ENCODE data around the gene MAD1L1. TPM values are rescaled to one million over a fixed set of nuclear protein-coding genes. Genes with fewer than 3 reads are reported as not detected.

Gene MAD1L1
- total and polyA plus RNA-seq, 2 of the 4 experiments (the other 2 are of a cell fraction), result 29.0 to 40.9 TPM

- Histone ChIP-seq H3K9ac (ENCODE audit: low read depth, low read length) (no peak overlapping the region), H3K27ac (ENCODE audit: insufficient read depth, low read length) (no peak overlapping the region), H3K23ac (ENCODE audit: low read depth, low read length) (no peak overlapping the region), H2BK20ac (ENCODE audit: low read depth, low read length) (no peak overlapping the region), H3K4me2 (ENCODE audit: low read depth, low read length) (no peak overlapping the region), H4K20me1 (ENCODE audit: insufficient read depth, low read length) (no peaks in the 10 kb centered on the region; the same call in 1 of the 2 replicates), H3K14ac (replicated peaks; ENCODE audit: low read depth, low read length) (no peak overlapping the region), H3K27me3 (ENCODE audit: control insufficient read depth, insufficient read depth, low read length) (no peaks in the 10 kb centered on the region), H3K36me3 (ENCODE audit: control insufficient read depth, insufficient read depth, low read length) (no peaks in the 10 kb centered on the region), H4K5ac (ENCODE audit: low read depth, low read length) (no peak overlapping the region), H3K18ac (ENCODE audit: low read depth, low read length) (no peak overlapping the region), H2BK15ac (ENCODE audit: low read depth, low read length) (no peak overlapping the region), H2BK120ac (ENCODE audit: low read depth, low read length) (no peak overlapping the region), H3K56ac (ENCODE audit: extremely low read depth, insufficient read depth, low read length) (no peak overlapping the region), H3K9me3 (ENCODE audit: control insufficient read depth, insufficient read depth, low read length) (no peaks in the 10 kb centered on the region), H3K79me1 (ENCODE audit: low read depth in 1 of 2, low read length in 2 of 2) (no peaks in the 10 kb centered on the region), H2AK5ac (ENCODE audit: low read depth, low read length) (no peak overlapping the region), H3K4me1 (ENCODE audit: control insufficient read depth, insufficient read depth, low read length) (no peaks in the 10 kb centered on the region), H4K91ac (ENCODE audit: insufficient read depth, low read depth, low read length) (no peak overlapping the region), H3K4me3 (ENCODE audit: insufficient read depth, low read depth, low read length) (no peak overlapping the region), H3K4ac (ENCODE audit: low read depth, low read length) (no peak overlapping the region), H2BK5ac (ENCODE audit: low read depth, low read length, poor library complexity, severe bottlenecking) (no peak overlapping the region), H4K8ac (ENCODE audit: low read depth in 2 of 2, low read length in 2 of 2) (no peak overlapping the region), H2AFZ (replicated peaks; ENCODE audit: low read length, poor library complexity) (no peak overlapping the region), H3K9me1 (ENCODE audit: insufficient read depth, low read length) (no peaks in the 10 kb centered on the region), H2AK9ac (replicated peaks; ENCODE audit: low read depth, low read length, poor library complexity) (no peak overlapping the region)
- no TSS peak for BruUV-seq (replicated peaks)
- intact Hi-C loops (cut with micrococcal nuclease) (no loop called here), in situ Hi-C loops (cut with MboI; ENCODE audit: low sequenced_read_pairs) (no loop called here), dilution Hi-C loops (cut with HindIII; ENCODE audit: low sequenced_read_pairs, unreplicated experiment) (no loop called here)
- POLR2A ChIA-PET (ENCODE audit: unreplicated experiment), result no interaction called here
- TF ChIP-seq ELK1 (IDR thresholded peaks at IDR 0.05; ENCODE audit: borderline replicate concordance, low read depth, low read length) (no peak), CTCF (conservative IDR thresholded peaks at IDR 0.05; ENCODE audit: low read depth, low read length) (no peak), MAFK (IDR thresholded peaks at IDR 0.05; ENCODE audit: low read depth, low read length) (no peak), POLR2A (IDR thresholded peaks at IDR 0.05; ENCODE audit: low read depth, low read length) (no peak), MAZ (IDR thresholded peaks at IDR 0.05; ENCODE audit: borderline replicate concordance, low read depth, low read length) (no peak), RCOR1 (IDR thresholded peaks at IDR 0.05; ENCODE audit: insufficient replicate concordance, low read length) (no peak)
- DNase-seq (no peak), ATAC-seq (ENCODE audit: low read depth) (no peak)
- WGBS, 2 experiments (ENCODE audit: extremely low coverage in 2 of 2, insufficient read length in 1 of 2), result 96% methylated on average over 13 of the region's 40 CpGs; no CpG with 5 or more reads in 1 of the 2 experiments
- CTCF ChIA-PET, result no interaction called here
These were observed 369.4 kb downstream of the MAD1L1 start for GRCh38 chr7:1863091-1863900.
